ENCODE results near the gene HLA-A. TPM values are rescaled to one million over a fixed set of nuclear protein-coding genes. Genes with fewer than 3 reads are reported as not detected.
A peak's percentile ranks its signal among the peaks of the same experiment; 100 is the strongest.

Gene HLA-A
- total and polyA plus RNA-seq, 2 of the 13 experiments (the other 11 are each of a cell fraction or from before 2014, with no cell fraction given) = 345 to 527 TPM

DNA sequence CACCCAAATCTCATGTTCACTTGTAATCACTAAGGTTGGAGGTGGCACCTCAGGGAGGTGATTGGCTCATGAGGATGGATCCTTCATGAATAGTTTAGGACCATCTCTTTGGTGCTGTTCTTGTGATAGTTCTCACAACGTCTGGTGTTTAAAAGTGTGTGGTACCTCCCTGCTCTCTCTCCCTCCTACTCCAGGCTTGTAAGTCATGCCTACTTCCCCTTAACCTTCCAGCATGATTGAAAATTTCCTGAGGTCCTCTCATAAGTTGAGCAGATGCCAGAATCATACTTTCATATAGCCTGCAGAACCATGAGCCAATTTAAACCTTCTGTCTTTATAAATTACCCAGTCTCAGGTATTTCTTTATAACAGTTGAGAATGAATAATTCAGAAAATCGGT lies 16.6 kb downstream of the HLA-A start:
- TF ChIP-seq RCOR2 (CRISPR knock-in tag; IDR thresholded peaks at IDR 0.05) (no peak), ZFAT (CRISPR knock-in tag; conservative IDR thresholded peaks at IDR 0.05) (no peak), ZSCAN22 (CRISPR knock-in tag; IDR thresholded peaks at IDR 0.05) (no peak), RXRA (CRISPR knock-in tag; IDR thresholded peaks at IDR 0.05) (no peak), ZNF747 (CRISPR knock-in tag; IDR thresholded peaks at IDR 0.05; ENCODE audit: borderline replicate concordance) (no peak), CENPX (CRISPR knock-in tag; IDR thresholded peaks at IDR 0.05) (no peak), FLYWCH1 (CRISPR knock-in tag; IDR thresholded peaks at IDR 0.05) (no peak), GATAD1 (CRISPR knock-in tag; IDR thresholded peaks at IDR 0.05) (no peak), HINFP (CRISPR knock-in tag; IDR thresholded peaks at IDR 0.05; ENCODE audit: low read depth) (no peak)
- TF ChIP-seq, protein P1, sequence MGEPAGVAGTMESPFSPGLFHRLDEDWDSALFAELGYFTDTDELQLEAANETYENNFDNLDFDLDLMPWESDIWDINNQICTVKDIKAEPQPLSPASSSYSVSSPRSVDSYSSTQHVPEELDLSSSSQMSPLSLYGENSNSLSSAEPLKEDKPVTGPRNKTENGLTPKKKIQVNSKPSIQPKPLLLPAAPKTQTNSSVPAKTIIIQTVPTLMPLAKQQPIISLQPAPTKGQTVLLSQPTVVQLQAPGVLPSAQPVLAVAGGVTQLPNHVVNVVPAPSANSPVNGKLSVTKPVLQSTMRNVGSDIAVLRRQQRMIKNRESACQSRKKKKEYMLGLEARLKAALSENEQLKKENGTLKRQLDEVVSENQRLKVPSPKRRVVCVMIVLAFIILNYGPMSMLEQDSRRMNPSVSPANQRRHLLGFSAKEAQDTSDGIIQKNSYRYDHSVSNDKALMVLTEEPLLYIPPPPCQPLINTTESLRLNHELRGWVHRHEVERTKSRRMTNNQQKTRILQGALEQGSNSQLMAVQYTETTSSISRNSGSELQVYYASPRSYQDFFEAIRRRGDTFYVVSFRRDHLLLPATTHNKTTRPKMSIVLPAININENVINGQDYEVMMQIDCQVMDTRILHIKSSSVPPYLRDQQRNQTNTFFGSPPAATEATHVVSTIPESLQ (CRISPR knock-in tag; conservative IDR thresholded peaks at IDR 0.05) = no peak
- Histone ChIP-seq H3K27ac (ENCODE audit: extremely low read length, insufficient read depth, low read length) (no peak overlapping the region), H2AFZ (ENCODE audit: low read length) (no peak overlapping the region), H3K27me3 (ENCODE audit: control insufficient read depth in 1 of 2, insufficient read depth in 2 of 2, low read length in 2 of 2) (no peaks in the 10 kb centered on the region), H3K9ac (ENCODE audit: insufficient read depth, low read depth, low read length) (no peak overlapping the region), H4K20me1 (ENCODE audit: insufficient read depth, low read length) (no peaks in the 10 kb centered on the region), H3K9me3 (ENCODE audit: low read length) (no peaks in the 10 kb centered on the region), H3K4me2 (ENCODE audit: low read depth, low read length) (no peak overlapping the region), H3K36me3 (replicated peaks in 1 of 2; ENCODE audit: control insufficient read depth in 1 of 2, insufficient read depth in 2 of 2, low read length in 2 of 2) (0 out of 5 replicates have a peak, but pooled peaks cover 0 to 3% of the 10 kb centered on the region in 2 experiments), H3K4me1 (ENCODE audit: insufficient read depth, low read length) (peaks cover 5% of the 10 kb centered on the region), H3K79me2 (ENCODE audit: insufficient read depth, low read length) (peaks cover 4% of the 10 kb centered on the region), H3K4me3 (replicated peaks in 1 of 3; ENCODE audit: insufficient read depth in 1 of 3, low read depth in 2 of 3, low read length in 3 of 3) (no peak overlapping the region)
- CTCF ChIA-PET (ENCODE audit: low intra/inter-chr PET ratio, low total read pairs) = no interaction called here
- POLR2A ChIA-PET = no interaction called here
- intact Hi-C loops (cut with micrococcal nuclease; ENCODE audit: unreplicated experiment) (no loop called here), in situ Hi-C loops (cut with HindIII; ENCODE audit: extremely low pct_ligation_motif_present, low pct_unique_long_range_greater_than_20kb) (no loop called here)
- no peak for DNase-seq (ENCODE audit: low spot score)
- no peak for ATAC-seq
- no TSS peak for BruUV-seq (replicated peaks)
- FAIRE-seq = peak; percentile 15
- WGBS (ENCODE audit: low lambda C conversion rate) = 89% methylated on average over 2 of the region's 2 CpGs

Measured in HepG2 (cell line).